Stimulated activated CD8-positive, alpha-beta memory T cell treated with anti-CD3 and anti-CD28 coated beads, Interleukin-7, amount 100 ng/mL, for 48 hours (primary cell): Measurements from ENCODE around the gene DNAJC5.
A peak's percentile ranks its signal among the peaks of the same experiment; 100 is the strongest.

Source experiments
- DNase-seq, 2 donors: peaks; one replicate each; pipeline ENCODE4 v3.0.0-alpha.2; 2020; ENCODE audit warnings: low read depth in 1 of 2; ENCODE audit errors: extremely low read depth in 1 of 2

Gene DNAJC5

GRCh38 chr20:63978319-63979228 is 83.6 kb downstream of the DNAJC5 start:
- peak; percentile 62 to 68 for DNase-seq

- DNase-seq: no peak
These were observed 84.3 kb downstream of the DNAJC5 start for GRCh38 chr20:63979229-63979556.

- DNase-seq: peak; percentile 71 to 90
These were observed 84.8 kb downstream of the DNAJC5 start, which contains the start of gene SAMD10 for GRCh38 chr20:63979557-63980316. TSS of gene SAMD10 (minus strand) at chr20:63979642. CDS start at chr20:63979467, 175 bp downstream.

GRCh38 chr20:63980317-63980805 is 85.4 kb downstream of the DNAJC5 start:
- DNase-seq: no peak

GRCh38 chr20:63980806-63981728 is 86.1 kb downstream of the DNAJC5 start, which contains the start of gene PRPF6:
TSS of gene PRPF6 (plus strand) at chr20:63981132. CDS start at chr20:63981246, 114 bp downstream.
- peak; percentile 92 to 94 for DNase-seq

- DNase-seq: no peak
These were observed 88.0 kb downstream of the DNAJC5 start for GRCh38 chr20:63982937-63983336.
